Fibroblast of lung (primary cell): ENCODE results near the gene CTNNA2. TPM values are rescaled to one million over a fixed set of nuclear protein-coding genes. Genes with fewer than 3 reads are reported as not detected.
A peak's percentile ranks its signal among the peaks of the same experiment; 100 is the strongest.

ENCODE experiments used
- DNase-seq, 2 donors: peaks; one replicate each; pipeline versions ENCODE4 v3.0.0 to v3.0.0-alpha.2; 2010; ENCODE audit warnings: low read depth in 2 of 2
- H2AFZ ChIP-seq: 2 replicates; pipeline ENCODE4 v1.5.1; 2012; ENCODE audit warnings: low read length, control low read depth, inconsistent platforms
- H3K27ac ChIP-seq: 2 replicates; pipeline ENCODE4 v1.5.1; 2011; ENCODE audit warnings: low read length, control low read depth; ENCODE audit not compliant: insufficient read depth
- H3K27me3 ChIP-seq: 2 replicates; pipeline ENCODE4 v1.5.1; 2011; ENCODE audit warnings: mild to moderate bottlenecking, low read length; ENCODE audit not compliant: control insufficient read depth, insufficient read depth
- H3K36me3 ChIP-seq: 2 replicates; pipeline ENCODE4 v1.5.1; 2011; ENCODE audit warnings: low read length; ENCODE audit not compliant: control insufficient read depth, insufficient read depth
- H3K4me1 ChIP-seq: 2 replicates; pipeline ENCODE4 v1.5.1; 2011; ENCODE audit warnings: low read length; ENCODE audit not compliant: control insufficient read depth, insufficient read depth; ENCODE audit errors: extremely low read depth
- H3K4me2 ChIP-seq: 2 replicates; pipeline ENCODE4 v1.5.1; 2011; ENCODE audit warnings: low read length, control low read depth; ENCODE audit not compliant: insufficient read depth; ENCODE audit errors: extremely low read depth
- H3K4me3 ChIP-seq, 4 experiments: fragments of 200-600 bp in 1 of 4; sonication (generic) in 1 of 4; replicated peaks in 1 of 4; 2 replicates each; pipeline ENCODE4 v1.5.1; 2011 to 2016; ENCODE audit warnings: low read length in 4 of 4, low read depth in 3 of 4, mild to moderate bottlenecking in 3 of 4, control low read depth in 2 of 4, inconsistent platforms in 1 of 4, mixed read lengths in 1 of 4; ENCODE audit not compliant: insufficient read depth in 1 of 4; ENCODE audit errors: control extremely low read depth in 1 of 4
- H3K79me2 ChIP-seq: 2 replicates; pipeline ENCODE4 v1.5.1; 2012; ENCODE audit warnings: mild to moderate bottlenecking, low read length, inconsistent platforms; ENCODE audit not compliant: control insufficient read depth, insufficient read depth
- H3K9ac ChIP-seq: 2 replicates; pipeline ENCODE4 v1.5.1; 2011; ENCODE audit warnings: mild to moderate bottlenecking, low read length, control low read depth; ENCODE audit not compliant: insufficient read depth
- H3K9me3 ChIP-seq: 2 replicates; pipeline ENCODE4 v1.5.1; 2012; ENCODE audit warnings: low read depth, low read length; ENCODE audit not compliant: control insufficient read depth, insufficient read depth
- H4K20me1 ChIP-seq: 2 replicates; pipeline ENCODE4 v1.5.1; 2011; ENCODE audit warnings: low read length; ENCODE audit not compliant: control insufficient read depth, insufficient read depth; ENCODE audit errors: extremely low read depth
- EZH2 ChIP-seq: IDR thresholded peaks from 2 replicates; pipeline ENCODE4 v1.5.1; 2012; ENCODE audit warnings: low read length, control low read depth, mild to moderate bottlenecking; ENCODE audit errors: missing control alignments
- polyA plus RNA-seq, 2 donors: library from polyadenylated mRNA; depleted of rRNA in 1 of 2; stranded (reverse) in 1 of 2; unstranded in 1 of 2; fragments of >200 nt; gene quantifications; 2 replicates each; pipeline ENCODE4 v1.2.1, GENCODE V29; 2011 to 2012; ENCODE audit warnings: missing spikeins in 1 of 2
- total RNA-seq: library from RNA; depleted of rRNA; stranded (reverse); fragments of >200 nt; gene quantifications from 2 replicates; pipeline ENCODE4 v1.2.1, GENCODE V29; 2014
- TF ChIP-seq, protein P1 (sequence below), 2 donors: IDR thresholded peaks in 1 of 2; conservative IDR thresholded peaks in 1 of 2; 1 replicate in 1 of 2; 2 replicates in 1 of 2; pipeline ENCODE4 v1.5.1; 2011 to 2012; ENCODE audit warnings: low read length in 2 of 2, control low read depth in 1 of 2, inconsistent platforms in 1 of 2, low read depth in 1 of 2, mild to moderate bottlenecking in 1 of 2

The CTNNA2 gene
- total and polyA plus RNA-seq, 2 donors (not counting 1 experiment from before 2014, with no cell fraction given): not detected

- Histone ChIP-seq H3K36me3 (no peaks in the 10 kb centered on the region), H4K20me1 (no peaks in the 10 kb centered on the region), H2AFZ (no peak within 1 kb of the TSS), H3K79me2 (no peaks in the 10 kb centered on the region), H3K27ac (no peak within 1 kb of the TSS), H3K9me3 (no peaks in the 10 kb centered on the region), H3K4me2 (peak within 1 kb of the TSS; percentile 15), H3K9ac (no peak within 1 kb of the TSS), H3K4me1 (no peaks in the 10 kb centered on the region), H3K27me3 (peaks cover 25% of the 10 kb centered on the region), H3K4me3 (peak within 1 kb of the TSS in 2 of 4 experiments; percentile 22 to 36)
- TF ChIP-seq, protein P1, sequence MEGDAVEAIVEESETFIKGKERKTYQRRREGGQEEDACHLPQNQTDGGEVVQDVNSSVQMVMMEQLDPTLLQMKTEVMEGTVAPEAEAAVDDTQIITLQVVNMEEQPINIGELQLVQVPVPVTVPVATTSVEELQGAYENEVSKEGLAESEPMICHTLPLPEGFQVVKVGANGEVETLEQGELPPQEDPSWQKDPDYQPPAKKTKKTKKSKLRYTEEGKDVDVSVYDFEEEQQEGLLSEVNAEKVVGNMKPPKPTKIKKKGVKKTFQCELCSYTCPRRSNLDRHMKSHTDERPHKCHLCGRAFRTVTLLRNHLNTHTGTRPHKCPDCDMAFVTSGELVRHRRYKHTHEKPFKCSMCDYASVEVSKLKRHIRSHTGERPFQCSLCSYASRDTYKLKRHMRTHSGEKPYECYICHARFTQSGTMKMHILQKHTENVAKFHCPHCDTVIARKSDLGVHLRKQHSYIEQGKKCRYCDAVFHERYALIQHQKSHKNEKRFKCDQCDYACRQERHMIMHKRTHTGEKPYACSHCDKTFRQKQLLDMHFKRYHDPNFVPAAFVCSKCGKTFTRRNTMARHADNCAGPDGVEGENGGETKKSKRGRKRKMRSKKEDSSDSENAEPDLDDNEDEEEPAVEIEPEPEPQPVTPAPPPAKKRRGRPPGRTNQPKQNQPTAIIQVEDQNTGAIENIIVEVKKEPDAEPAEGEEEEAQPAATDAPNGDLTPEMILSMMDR (conservative IDR thresholded peaks at IDR 0.05 in 1 of 2, IDR thresholded peaks at IDR 0.05 in 1 of 2; ENCODE audit: low read depth in 1 of 2, low read length in 2 of 2): no peak
- peak; percentile 59 for TF ChIP-seq EZH2
- DNase-seq: peak; percentile 11 to 21
Observed at GRCh38 chr2:80303909-80304837, 791.3 kb downstream of the CTNNA2 start, which contains the start of gene LRRTM1. Gene LRRTM1, minus strand, starts transcription at chr2:80304752. Its CDS starts 933 bp downstream, at chr2:80303819.

- Histone ChIP-seq H3K4me3 (no peak overlapping the region), H3K27ac (no peak overlapping the region), H3K27me3 (no peaks in the 10 kb centered on the region), H2AFZ (no peak overlapping the region), H3K79me2 (no peaks in the 10 kb centered on the region), H3K4me2 (no peak overlapping the region), H3K9ac (no peak overlapping the region), H3K9me3 (no peaks in the 10 kb centered on the region), H3K4me1 (no peaks in the 10 kb centered on the region), H3K36me3 (no peaks in the 10 kb centered on the region), H4K20me1 (no peaks in the 10 kb centered on the region)
- peak in 1 of 2 donors; percentile 24 for DNase-seq
- TF ChIP-seq, protein P1 (conservative IDR thresholded peaks at IDR 0.05 in 1 of 2, IDR thresholded peaks at IDR 0.05 in 1 of 2; ENCODE audit: low read depth in 1 of 2, low read length in 2 of 2): no peak
- TF ChIP-seq EZH2: no peak
Observed at GRCh38 chr2:80311304-80311703, 798.5 kb downstream of the CTNNA2 start.

- no peak overlapping the region for H3K27ac ChIP-seq
- H3K9ac ChIP-seq: no peak overlapping the region
- no peak for TF ChIP-seq EZH2
- TF ChIP-seq, protein P1 (conservative IDR thresholded peaks at IDR 0.05 in 1 of 2, IDR thresholded peaks at IDR 0.05 in 1 of 2; ENCODE audit: low read depth in 1 of 2, low read length in 2 of 2): no peak
- no peaks in the 10 kb centered on the region for H3K36me3 ChIP-seq
- no peaks in the 10 kb centered on the region for H3K79me2 ChIP-seq
- H4K20me1 ChIP-seq: no peaks in the 10 kb centered on the region
- H2AFZ ChIP-seq: no peak overlapping the region
- no peaks in the 10 kb centered on the region for H3K27me3 ChIP-seq
- H3K9me3 ChIP-seq: no peaks in the 10 kb centered on the region
- H3K4me3 ChIP-seq: no peak overlapping the region
- H3K4me1 ChIP-seq: no peaks in the 10 kb centered on the region
- no peak for DNase-seq
- no peak overlapping the region for H3K4me2 ChIP-seq
Observed at GRCh38 chr2:80312282-80312839, 799.5 kb downstream of the CTNNA2 start.
